DOHH2 (cell line): Measurements from ENCODE around the gene VWC2.

ENCODE experiments used
- EZH2phosphoT487 ChIP-seq: fragments of 200-600 bp; sonication (generic); IDR thresholded peaks from 2 replicates; pipeline ENCODE4 v1.6.1; 2017; ENCODE audit warnings: borderline replicate concordance, mild to moderate bottlenecking, antibody characterized with exemption, low read length, moderate library complexity, mixed read lengths
- TF ChIP-seq, protein P1 (sequence below): fragments of 200-600 bp; sonication (generic); IDR thresholded peaks from one replicate; pipeline ENCODE4 v1.5.1; 2014; ENCODE audit warnings: antibody characterized with exemption, mild to moderate bottlenecking, low read depth, low read length; ENCODE audit not compliant: poor library complexity, severe bottlenecking

DNA sequence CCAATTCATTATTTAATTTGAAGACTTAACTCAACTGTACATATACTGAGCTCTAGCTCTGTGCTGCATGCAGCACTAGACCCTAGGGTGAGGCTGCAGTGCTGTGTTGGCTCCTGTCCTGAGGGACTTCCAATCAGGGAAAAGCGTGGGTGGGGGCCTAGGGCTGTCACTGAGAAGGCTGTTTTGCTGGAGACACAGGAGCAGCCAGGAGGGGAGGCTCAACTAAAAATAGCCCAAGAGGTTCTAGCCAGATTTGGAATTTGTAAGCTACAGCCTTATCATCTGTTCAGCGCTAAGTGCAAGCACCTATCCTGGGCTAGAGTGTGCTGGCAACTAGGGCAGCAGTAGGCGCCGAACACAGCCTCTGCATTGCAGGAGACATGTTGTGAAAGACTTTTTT lies 121.1 kb downstream of the VWC2 start:
- TF ChIP-seq, protein P1, sequence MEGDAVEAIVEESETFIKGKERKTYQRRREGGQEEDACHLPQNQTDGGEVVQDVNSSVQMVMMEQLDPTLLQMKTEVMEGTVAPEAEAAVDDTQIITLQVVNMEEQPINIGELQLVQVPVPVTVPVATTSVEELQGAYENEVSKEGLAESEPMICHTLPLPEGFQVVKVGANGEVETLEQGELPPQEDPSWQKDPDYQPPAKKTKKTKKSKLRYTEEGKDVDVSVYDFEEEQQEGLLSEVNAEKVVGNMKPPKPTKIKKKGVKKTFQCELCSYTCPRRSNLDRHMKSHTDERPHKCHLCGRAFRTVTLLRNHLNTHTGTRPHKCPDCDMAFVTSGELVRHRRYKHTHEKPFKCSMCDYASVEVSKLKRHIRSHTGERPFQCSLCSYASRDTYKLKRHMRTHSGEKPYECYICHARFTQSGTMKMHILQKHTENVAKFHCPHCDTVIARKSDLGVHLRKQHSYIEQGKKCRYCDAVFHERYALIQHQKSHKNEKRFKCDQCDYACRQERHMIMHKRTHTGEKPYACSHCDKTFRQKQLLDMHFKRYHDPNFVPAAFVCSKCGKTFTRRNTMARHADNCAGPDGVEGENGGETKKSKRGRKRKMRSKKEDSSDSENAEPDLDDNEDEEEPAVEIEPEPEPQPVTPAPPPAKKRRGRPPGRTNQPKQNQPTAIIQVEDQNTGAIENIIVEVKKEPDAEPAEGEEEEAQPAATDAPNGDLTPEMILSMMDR, result no peak
- no peak for TF ChIP-seq EZH2phosphoT487
